OCI-LY1 (cell line): ENCODE results near the gene CCDC85C.

Experiments used
- H2AFZ ChIP-seq: fragments of 200-600 bp; sonication (generic), shearing (Covaris generic); 2 replicates; pipeline ENCODE4 v1.6.0; 2014; ENCODE audit warnings: antibody characterized with exemption, mild to moderate bottlenecking, low read length
- H3F3A ChIP-seq: fragments of 200-600 bp; sonication (generic), shearing (Covaris generic); 2 replicates; pipeline ENCODE4 v1.6.0; 2014; ENCODE audit warnings: mild to moderate bottlenecking, antibody characterized with exemption, low read length, moderate library complexity; ENCODE audit not compliant: insufficient read depth
- H3K27ac ChIP-seq: fragments of 200-600 bp; sonication (generic); 2 replicates; pipeline ENCODE4 v1.5.1; 2014; ENCODE audit warnings: low read length, mixed run types, mild to moderate bottlenecking, low read depth; ENCODE audit not compliant: poor library complexity, severe bottlenecking
- H3K27me3 ChIP-seq: fragments of 200-600 bp; sonication (generic); 2 replicates; pipeline ENCODE4 v1.6.0; 2014; ENCODE audit warnings: antibody characterized with exemption, mild to moderate bottlenecking, low read length, moderate library complexity; ENCODE audit not compliant: insufficient read depth
- H3K36me3 ChIP-seq: fragments of 200-600 bp; sonication (generic); 2 replicates; pipeline ENCODE4 v1.6.1; 2014; ENCODE audit warnings: mild to moderate bottlenecking, antibody characterized with exemption, low read length, moderate library complexity, mixed read lengths; ENCODE audit not compliant: insufficient read depth
- H3K4me1 ChIP-seq: fragments of 200-600 bp; sonication (generic); 2 replicates; pipeline ENCODE4 v1.5.1; 2014; ENCODE audit warnings: mild to moderate bottlenecking, low read length, moderate library complexity; ENCODE audit not compliant: insufficient read depth, severe bottlenecking
- H3K4me2 ChIP-seq: fragments of 200-600 bp; sonication (generic), shearing (Covaris generic); 2 replicates; pipeline ENCODE4 v1.6.1; 2014; ENCODE audit warnings: low read length
- H3K4me3 ChIP-seq: fragments of 200-600 bp; sonication (generic); 2 replicates; pipeline ENCODE4 v1.5.1; 2014; ENCODE audit warnings: low read length, low read depth, mild to moderate bottlenecking, mixed read lengths; ENCODE audit not compliant: poor library complexity, severe bottlenecking
- H3K79me2 ChIP-seq: fragments of 200-600 bp; shearing (Covaris generic); 2 replicates; pipeline ENCODE4 v1.6.1; 2016; ENCODE audit warnings: mixed run types, low read length, mixed read lengths; ENCODE audit not compliant: insufficient read depth
- H3K9ac ChIP-seq: fragments of 200-600 bp; sonication (generic), shearing (Covaris generic); 2 replicates; pipeline ENCODE4 v1.6.1; 2014; ENCODE audit warnings: mild to moderate bottlenecking, low read length, mixed read lengths
- H3K9me2 ChIP-seq: fragments of 200-600 bp; sonication (generic), shearing (Covaris generic); 2 replicates; pipeline ENCODE4 v1.6.1; 2014; ENCODE audit warnings: low read depth, mild to moderate bottlenecking, low read length, mixed read lengths
- H3K9me3 ChIP-seq: fragments of 200-600 bp; shearing (Covaris generic); 2 replicates; pipeline ENCODE4 v1.6.1; 2014; ENCODE audit warnings: low read length, mixed read lengths
- H4K20me1 ChIP-seq: fragments of 200-600 bp; sonication (generic), shearing (Covaris generic); 2 replicates; pipeline ENCODE4 v1.6.0; 2016; ENCODE audit warnings: mild to moderate bottlenecking, low read length; ENCODE audit not compliant: insufficient read depth
- CTCF ChIP-seq: fragments of 200-600 bp; sonication (generic), shearing (Covaris generic); IDR thresholded peaks from 2 replicates; pipeline ENCODE4 v1.5.1; 2017; ENCODE audit warnings: mild to moderate bottlenecking, antibody characterized with exemption, low read length, moderate library complexity, mixed read lengths
- EZH2 ChIP-seq: fragments of 200-600 bp; sonication (generic), shearing (Covaris generic); IDR thresholded peaks from 2 replicates; pipeline ENCODE4 v1.8.0; 2017; ENCODE audit warnings: borderline replicate concordance, mixed run types, mild to moderate bottlenecking, antibody characterized with exemption, low read length, moderate library complexity, mixed read lengths

Gene CCDC85C

GRCh38 chr14:99451234-99451633 is 152.8 kb downstream of the CCDC85C start:
- peaks cover 36% of the 10 kb centered on the region for H3K36me3 ChIP-seq
- TF ChIP-seq EZH2 = no peak
- TF ChIP-seq CTCF = no peak

GRCh38 chr14:99450266-99450665 is 153.7 kb downstream of the CCDC85C start:
- Histone ChIP-seq H2AFZ (no peak overlapping the region), H3K9me3 (no peaks in the 10 kb centered on the region), H4K20me1 (no peaks in the 10 kb centered on the region), H3K9ac (no peak overlapping the region), H3K79me2 (no peaks in the 10 kb centered on the region), H3K4me1 (no peaks in the 10 kb centered on the region), H3K36me3 (peaks cover 27% of the 10 kb centered on the region; the same call in 1 of the 2 replicates), H3K9me2 (no peaks in the 10 kb centered on the region), H3K4me3 (no peak overlapping the region), H3F3A (no peaks in the 10 kb centered on the region), H3K27ac (no peak overlapping the region), H3K4me2 (no peak overlapping the region), H3K27me3 (no peaks in the 10 kb centered on the region)
- TF ChIP-seq EZH2 (no peak), CTCF (no peak)

More at GRCh38 chr14:99451234-99451633, 152.8 kb downstream of the CCDC85C start:
- no peaks in the 10 kb centered on the region for H4K20me1 ChIP-seq
- H3K79me2 ChIP-seq = no peaks in the 10 kb centered on the region
- H3K9me3 ChIP-seq = no peaks in the 10 kb centered on the region
- H3K4me1 ChIP-seq = no peaks in the 10 kb centered on the region
- no peak overlapping the region for H3K4me3 ChIP-seq
- no peak overlapping the region for H3K27ac ChIP-seq
- H2AFZ ChIP-seq = no peak overlapping the region
- no peaks in the 10 kb centered on the region for H3K9me2 ChIP-seq
- H3K27me3 ChIP-seq = no peaks in the 10 kb centered on the region
- H3F3A ChIP-seq = no peaks in the 10 kb centered on the region
- no peak overlapping the region for H3K4me2 ChIP-seq
- no peak overlapping the region for H3K9ac ChIP-seq
